ENCODE measurements around the gene PDE7B. TPM values are rescaled to one million over a fixed set of nuclear protein-coding genes. Genes with fewer than 3 reads are reported as not detected.
"Not testable (repeated sequence)": the region's sequence is repeated elsewhere in the genome, so short reads cannot be mapped to it uniquely, and the experiment has no call there.

PDE7B gene
- total RNA-seq, 1 experiment from 2014 or later = 7.1 TPM

DNA sequence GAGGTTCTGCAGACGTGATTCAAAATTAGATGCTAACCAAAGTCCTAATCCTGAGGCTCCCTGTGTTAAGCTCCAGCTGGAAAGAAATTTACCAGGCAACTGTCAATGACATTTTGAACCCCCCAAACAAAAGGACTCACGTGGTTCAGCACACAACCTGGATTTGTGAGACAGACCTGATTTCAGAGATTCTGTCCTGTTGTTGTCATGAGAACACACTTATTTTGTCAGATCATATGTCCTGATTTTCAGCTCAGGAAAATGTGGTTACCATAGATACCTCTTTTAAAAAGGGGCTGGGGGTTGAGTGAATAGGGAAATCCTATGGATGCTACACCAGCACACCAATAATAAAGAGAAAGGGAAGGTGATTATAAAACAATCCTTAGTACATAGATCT lies 337.0 kb downstream of the PDE7B start:
- DNase-seq (ENCODE audit: low read depth, low spot score) = no peak
- in situ Hi-C loops (cut with HindIII; ENCODE audit: low pct_unique_long_range_greater_than_20kb, low sequenced_read_pairs) = no loop called here

DNA sequence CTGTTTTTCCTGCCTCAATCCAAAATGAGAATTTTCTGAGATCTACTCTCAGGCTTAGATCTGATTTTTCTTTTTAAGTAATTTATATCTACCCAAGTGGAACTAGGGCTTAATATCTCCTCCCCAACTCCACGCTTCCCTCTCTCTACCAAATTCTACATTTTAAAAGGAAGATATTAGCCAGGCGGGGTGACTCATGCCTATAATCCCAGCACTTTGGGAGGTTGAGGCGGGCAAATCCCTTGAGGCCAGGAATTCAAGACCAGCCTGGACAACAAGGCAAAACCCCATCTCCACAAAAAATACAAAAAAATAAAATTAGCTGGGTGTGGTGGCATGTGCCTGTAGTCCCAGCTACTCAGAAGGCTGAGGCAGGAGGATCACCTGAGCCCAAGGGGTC lies 337.6 kb downstream of the PDE7B start:
- in situ Hi-C loops (cut with HindIII; ENCODE audit: low pct_unique_long_range_greater_than_20kb, low sequenced_read_pairs) = no loop called here
- DNase-seq (ENCODE audit: low read depth, low spot score) = no peak

DNA sequence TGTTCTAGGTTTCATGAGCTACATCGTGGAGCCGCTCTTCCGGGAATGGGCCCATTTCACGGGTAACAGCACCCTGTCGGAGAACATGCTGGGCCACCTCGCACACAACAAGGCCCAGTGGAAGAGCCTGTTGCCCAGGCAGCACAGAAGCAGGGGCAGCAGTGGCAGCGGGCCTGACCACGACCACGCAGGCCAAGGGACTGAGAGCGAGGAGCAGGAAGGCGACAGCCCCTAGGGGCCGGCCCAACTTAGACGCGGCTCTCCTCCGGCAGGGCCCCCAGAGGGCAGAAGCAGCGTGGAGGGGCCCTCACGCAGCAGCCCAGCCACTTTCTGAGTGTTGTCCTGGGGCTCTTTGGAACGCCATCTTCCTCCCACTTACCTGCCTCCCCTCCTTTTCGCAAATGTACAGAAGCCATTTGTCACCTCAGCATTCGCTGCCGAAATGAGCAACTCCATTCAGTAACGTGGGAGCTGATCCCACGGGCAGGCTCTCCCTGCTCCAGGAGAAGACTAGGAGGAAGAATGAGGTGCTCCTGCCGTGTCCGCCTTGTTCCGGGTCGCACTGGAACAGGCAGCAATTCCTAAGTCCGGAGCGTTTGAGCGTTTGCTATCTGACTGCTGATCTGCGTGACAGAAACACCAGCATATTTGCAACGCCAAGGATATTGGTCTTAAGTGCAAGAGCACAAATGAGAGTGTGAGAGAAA lies 340.3 kb downstream of the PDE7B start:
- in situ Hi-C loops (cut with HindIII; ENCODE audit: low pct_unique_long_range_greater_than_20kb, low sequenced_read_pairs) = no loop called here
- no peak for DNase-seq (ENCODE audit: low read depth, low spot score)

DNA sequence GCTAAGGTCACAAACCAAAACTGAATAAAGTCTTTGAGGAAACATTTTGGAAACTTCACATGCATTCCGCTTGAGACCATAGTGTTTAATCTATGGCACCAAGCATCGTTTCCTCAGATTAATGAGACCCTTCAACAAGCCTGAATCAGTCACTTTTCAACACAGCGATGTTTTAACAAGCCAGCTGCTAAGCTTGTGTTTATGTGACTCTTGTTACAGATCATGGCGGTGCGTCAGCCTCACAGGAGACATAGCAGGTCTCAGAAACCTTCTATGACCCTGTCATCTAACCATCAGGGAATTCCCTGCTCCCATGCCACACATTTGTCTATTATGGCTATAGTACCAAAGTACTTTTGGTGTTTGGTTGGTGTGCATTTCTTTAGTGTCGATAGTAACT lies 341.4 kb downstream of the PDE7B start:
- in situ Hi-C loops (cut with HindIII; ENCODE audit: low pct_unique_long_range_greater_than_20kb, low sequenced_read_pairs) = no loop called here

DNA sequence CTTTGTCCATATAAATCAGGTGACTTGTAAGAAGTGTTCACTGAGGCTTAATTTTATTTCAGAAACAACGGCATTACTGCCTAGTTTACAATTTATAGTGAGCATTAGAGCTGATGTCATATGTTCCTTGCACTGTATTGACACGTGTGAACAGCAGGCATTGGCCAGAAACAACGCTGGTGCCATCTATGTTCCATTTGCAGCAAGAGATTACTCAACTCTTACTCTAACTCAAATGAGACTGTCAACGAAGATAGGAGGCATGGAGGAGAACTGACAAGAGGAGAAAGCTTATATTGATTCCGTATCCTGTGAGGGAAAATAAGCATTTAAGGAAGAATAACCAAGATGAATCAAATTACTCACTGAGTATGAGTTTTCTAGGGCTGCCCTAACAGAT lies 350.2 kb downstream of the PDE7B start:
- DNase-seq (ENCODE audit: low read depth, low spot score) = peak; percentile 48
- in situ Hi-C loops (cut with HindIII; ENCODE audit: low pct_unique_long_range_greater_than_20kb, low sequenced_read_pairs) = no loop called here

More for the DNA sequence above, 341.4 kb downstream of the PDE7B start:
- no peak for DNase-seq (ENCODE audit: low read depth, low spot score)

DNA sequence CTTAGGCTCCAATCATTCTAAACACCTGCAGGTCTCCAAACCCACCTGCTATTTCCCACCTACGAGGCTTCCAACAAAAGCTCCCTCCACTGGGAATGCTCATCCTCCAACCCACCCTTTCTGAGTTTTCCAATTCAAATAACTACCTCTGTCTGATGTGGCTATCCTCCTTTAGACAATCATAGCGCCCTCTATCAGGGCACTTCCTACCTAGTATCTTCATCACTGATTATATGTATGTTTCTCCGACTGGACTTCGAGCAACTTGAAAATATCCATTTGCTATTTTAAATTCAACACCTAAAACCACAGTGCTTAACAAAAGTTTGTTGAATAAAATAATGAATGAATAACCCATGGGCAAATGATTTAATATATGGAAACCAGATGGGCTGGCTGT lies 357.3 kb downstream of the PDE7B start:
- in situ Hi-C loops (cut with HindIII; ENCODE audit: low pct_unique_long_range_greater_than_20kb, low sequenced_read_pairs) = no loop called here
- peak; percentile 34 for DNase-seq (ENCODE audit: low read depth, low spot score)

DNA sequence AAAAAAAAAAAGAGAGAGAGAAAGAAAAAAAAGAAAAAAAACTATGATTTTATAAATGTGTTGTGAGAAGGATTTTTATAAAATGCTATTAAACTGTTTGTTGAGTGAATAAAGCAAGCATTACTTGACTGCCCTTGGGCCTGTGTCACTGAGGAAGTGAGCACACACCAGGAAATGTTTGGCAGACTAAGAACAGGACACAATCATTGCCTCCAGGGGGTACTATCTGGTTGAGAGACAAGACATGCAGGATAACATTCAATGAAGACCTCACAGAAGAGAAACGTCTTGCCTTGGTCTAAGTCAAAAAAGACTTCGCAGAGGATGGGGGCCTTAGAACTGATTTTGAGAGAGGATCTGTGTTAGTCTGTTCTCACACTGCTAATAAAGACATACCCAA lies 358.0 kb downstream of the PDE7B start:
- in situ Hi-C loops (cut with HindIII; ENCODE audit: low pct_unique_long_range_greater_than_20kb, low sequenced_read_pairs) = no loop called here
- DNase-seq (ENCODE audit: low read depth, low spot score) = no peak

DNA sequence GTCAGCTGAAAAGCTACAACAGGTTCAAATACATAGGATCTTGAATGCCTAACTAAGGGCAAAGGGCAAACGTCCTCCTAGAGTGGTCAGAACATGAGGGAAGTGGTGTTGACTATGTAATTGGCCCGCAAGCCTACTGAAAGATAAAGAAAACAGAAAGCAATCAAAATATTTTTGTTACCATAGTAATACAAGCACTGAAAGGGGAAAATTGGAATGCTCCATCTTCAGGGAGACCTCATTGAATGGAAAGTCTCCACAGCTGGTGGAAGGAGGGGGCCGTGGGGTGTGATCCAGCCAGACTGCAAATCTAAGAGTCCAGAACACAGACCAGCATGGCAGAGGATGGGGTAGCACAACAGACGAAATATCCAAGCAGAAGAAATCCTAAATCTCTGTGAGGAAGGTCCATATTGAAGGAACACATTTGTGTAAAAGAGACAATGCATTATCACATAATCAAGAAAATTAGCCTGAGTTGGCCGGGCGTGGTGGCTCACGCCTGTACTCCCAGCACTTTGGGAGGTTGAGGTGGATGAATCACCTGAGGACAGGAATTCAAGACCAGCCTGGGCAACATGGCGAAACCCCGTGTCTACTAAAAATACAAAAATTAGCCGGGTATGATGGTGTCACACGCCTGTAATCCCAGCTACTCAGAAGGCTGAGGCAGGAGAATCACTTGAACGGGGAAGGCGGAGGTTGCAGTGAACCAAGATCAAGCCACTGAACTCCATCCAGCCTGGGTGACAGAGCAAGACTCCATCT lies 359.1 kb downstream of the PDE7B start:
- in situ Hi-C loops (cut with HindIII; ENCODE audit: low pct_unique_long_range_greater_than_20kb, low sequenced_read_pairs) = no loop called here
- DNase-seq (ENCODE audit: low read depth, low spot score) = no peak

DNA sequence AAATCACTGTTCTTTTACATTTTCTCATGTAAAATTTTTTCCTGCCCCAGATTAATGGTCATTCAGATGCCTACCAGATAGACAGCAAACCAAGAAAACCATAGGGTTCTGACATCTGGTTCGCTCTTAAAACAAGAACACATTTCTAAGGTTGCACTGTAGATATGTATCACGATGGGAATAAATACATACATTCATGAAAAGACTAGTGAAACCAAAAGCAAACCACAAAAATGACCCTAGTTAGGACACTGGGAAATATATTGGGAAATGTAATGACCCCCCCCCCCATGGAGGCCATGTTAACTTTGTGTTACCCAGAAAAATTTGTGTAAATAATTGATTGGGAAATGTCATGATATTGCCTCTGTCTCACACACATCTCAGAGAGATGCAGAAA lies 361.1 kb downstream of the PDE7B start:
- in situ Hi-C loops (cut with HindIII; ENCODE audit: low pct_unique_long_range_greater_than_20kb, low sequenced_read_pairs) = no loop called here
- no peak for DNase-seq (ENCODE audit: low read depth, low spot score)

DNA sequence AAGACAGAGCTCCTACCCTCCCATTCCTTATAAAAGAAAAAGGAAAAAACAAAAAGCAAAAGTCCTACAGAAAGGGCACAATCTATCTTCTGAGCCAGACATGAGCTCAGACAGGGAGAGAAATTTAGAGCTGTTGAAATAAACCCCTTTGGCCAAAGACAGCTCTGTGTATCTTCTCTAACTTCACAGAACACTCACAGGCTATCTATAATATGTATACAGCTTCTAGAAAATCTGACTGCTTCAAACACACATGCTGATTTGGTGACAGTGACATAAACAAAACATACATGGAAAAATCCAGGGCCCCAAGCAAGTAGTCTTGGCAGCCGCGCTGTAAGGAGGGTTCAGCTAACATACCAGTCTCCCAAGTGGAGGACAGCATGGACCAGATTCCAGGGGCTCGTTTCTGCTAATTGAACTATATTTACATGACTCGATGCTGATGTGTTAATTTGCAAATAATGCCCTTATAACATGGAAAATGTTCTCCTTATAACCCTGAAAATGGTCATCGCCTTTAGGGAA lies 361.6 kb downstream of the PDE7B start:
- in situ Hi-C loops (cut with HindIII; ENCODE audit: low pct_unique_long_range_greater_than_20kb, low sequenced_read_pairs) = no loop called here
- DNase-seq (ENCODE audit: low read depth, low spot score) = no peak

DNA sequence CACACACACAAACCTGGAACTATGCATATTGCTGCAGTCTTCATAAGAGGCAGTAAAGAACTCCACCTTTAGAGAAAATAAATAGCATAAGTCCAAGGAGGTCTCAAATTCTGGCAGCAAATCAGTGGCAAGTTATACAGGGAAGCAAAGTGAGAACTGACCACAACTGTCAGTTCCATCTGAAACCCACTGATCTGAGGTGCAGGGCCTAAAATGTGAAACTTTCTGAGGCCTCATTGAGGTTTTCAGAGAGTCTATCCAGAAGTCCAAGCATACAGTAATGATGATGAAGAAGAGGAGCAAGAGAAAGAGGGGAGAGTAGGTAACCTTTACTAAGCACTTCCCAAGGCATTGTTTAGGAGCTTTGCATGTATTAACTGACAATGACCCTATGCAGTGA lies 362.4 kb downstream of the PDE7B start:
- DNase-seq (ENCODE audit: low read depth, low spot score) = no peak
- in situ Hi-C loops (cut with HindIII; ENCODE audit: low pct_unique_long_range_greater_than_20kb, low sequenced_read_pairs) = no loop called here

DNA sequence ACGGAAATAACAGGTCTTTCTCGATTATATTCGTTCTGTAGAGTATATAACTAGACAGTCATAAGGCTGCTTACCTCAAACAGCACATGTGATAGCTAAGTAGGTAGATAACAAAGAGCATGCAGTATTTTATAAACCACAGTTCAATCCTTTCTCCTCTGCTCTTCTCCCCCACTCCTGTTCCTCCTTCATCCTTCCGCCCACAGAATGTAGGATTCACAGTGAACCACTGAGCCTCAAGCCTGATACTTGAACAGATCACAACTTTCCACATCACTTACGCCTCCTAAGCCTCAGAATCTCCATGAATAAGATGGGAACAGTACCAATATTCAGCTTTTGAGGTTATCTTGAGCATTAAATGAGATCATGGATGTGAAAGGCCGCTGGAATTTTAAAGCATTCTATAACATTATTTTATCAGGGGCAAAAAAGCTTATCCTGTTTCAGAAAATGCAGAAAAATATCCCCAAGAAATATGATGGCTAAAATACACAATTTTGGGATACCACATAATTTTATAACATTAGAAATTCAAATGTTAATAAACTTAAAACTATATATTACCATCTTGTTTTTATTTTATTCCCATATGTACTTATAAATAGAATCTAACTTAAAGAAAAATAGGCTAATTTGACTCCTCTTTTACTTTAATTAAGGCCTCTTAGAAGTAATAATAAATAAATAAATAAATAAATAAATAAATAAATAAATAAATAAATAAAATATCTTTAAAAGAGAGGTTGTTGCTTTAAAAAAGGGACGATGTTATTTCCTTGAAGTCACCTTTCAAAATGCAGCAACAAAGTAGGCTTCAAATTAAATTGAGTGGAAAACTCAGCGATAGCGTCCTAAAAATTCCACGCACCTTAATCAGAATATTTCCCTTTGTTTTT lies 365.3 kb downstream of the PDE7B start:
- DNase-seq (ENCODE audit: low read depth, low spot score) = no peak
- in situ Hi-C loops (cut with HindIII; ENCODE audit: low pct_unique_long_range_greater_than_20kb, low sequenced_read_pairs) = no loop called here

DNA sequence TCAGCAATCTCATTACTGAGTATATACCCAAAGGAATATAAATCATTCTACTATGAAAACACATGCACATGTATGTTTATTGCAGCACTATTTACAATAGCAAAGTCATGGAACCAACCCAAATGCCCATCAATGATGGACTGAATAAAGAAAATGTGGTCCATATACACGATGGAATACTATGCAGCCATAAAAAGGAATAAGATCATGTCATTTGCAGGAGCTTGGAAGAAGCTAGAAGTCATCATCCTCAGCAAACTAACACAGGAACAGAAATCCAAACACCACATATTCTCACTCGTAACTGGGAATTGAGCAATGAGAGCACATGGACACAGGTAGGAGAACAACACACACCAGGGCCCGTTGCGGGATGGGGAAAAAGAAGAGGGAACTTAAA lies 373.5 kb downstream of the PDE7B start:
- DNase-seq (ENCODE audit: low read depth, low spot score); in situ Hi-C loops (cut with HindIII; ENCODE audit: low pct_unique_long_range_greater_than_20kb, low sequenced_read_pairs): not testable (repeated sequence)

DNA sequence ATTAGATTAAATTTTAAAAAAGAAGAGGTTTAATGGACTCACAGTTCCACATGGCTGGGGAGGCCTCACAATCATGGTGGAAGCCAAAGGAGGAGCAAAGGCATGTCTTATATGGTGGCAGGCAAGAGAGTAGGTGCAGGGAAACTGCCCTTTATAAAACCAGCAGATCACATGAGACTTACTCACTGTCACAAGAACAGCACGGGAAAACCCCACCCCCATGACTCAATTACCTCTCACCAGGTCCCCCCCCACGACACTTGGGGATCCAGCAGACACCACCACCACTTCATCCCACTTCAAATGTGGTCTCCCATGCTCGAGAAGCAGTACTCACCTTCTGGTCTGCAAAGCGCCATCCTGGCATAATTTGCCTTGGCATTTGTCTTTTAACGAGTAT lies 374.0 kb downstream of the PDE7B start:
- in situ Hi-C loops (cut with HindIII; ENCODE audit: low pct_unique_long_range_greater_than_20kb, low sequenced_read_pairs) = no loop called here
- DNase-seq (ENCODE audit: low read depth, low spot score) = peak; percentile 32

DNA sequence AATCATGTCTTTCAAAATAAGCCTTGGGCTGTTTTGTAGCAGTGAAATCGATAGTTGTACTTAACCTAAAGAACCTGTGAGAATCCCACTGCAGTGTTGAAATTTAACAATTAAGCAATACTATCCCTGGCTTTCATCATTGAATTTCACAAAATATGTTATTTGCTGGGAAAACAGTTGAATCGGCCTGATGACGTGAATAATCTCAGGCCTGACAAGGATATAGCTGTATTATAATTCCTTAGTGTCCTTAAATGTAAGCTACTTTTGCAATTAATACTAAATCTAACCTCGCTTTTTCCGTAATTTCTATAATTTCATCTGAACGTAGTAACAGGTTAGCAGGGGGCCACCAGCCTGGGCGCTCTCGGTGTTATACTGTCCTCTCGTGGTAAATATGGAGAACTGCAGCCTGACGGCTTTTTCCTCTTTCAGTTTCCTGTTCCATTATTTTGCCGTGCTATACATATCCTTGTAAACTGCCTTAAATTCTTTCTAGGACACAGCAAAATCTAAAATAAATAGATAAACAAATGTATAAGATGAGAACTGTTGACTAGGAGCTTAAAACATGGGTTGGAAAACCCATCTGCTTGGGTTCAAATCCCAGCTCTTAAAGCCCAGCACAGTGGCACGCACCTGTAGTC lies 374.6 kb downstream of the PDE7B start:
- DNase-seq (ENCODE audit: low read depth, low spot score) = peak; percentile 64
- in situ Hi-C loops (cut with HindIII; ENCODE audit: low pct_unique_long_range_greater_than_20kb, low sequenced_read_pairs) = no loop called here

DNA sequence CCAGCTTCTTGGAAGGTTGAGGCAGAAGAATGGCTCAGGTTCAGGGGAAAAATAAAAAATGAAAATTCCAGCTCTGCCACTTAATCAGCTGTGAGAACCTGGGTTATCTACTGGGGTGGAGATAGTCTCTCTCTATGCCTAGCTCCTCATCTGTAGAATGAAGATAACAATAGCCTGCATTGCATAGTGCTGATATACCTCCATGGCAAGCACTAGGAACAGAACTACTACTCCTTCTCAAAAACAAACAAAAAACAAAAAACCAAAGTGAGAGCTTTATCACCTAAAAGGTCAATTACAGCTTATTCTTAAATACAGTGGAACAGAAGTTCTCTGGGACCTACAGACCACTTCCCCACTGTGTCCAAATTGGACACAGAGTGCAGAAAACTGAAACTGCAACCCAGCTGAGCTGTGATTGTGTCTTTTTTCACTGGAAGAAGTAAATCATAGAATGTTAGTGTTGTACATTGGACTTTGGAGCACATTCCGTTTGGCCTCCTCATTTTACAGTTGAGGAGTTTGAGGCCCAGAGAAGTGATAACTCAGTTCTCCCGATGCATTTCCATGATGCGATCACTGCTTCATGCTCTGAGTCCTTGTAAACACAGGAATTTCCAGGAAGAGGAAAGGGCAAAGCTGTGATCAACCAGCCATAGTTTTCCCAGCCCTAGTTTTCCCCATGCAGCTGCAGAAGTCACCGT lies 375.3 kb downstream of the PDE7B start:
- DNase-seq (ENCODE audit: low read depth, low spot score) = no peak
- in situ Hi-C loops (cut with HindIII; ENCODE audit: low pct_unique_long_range_greater_than_20kb, low sequenced_read_pairs) = no loop called here

DNA sequence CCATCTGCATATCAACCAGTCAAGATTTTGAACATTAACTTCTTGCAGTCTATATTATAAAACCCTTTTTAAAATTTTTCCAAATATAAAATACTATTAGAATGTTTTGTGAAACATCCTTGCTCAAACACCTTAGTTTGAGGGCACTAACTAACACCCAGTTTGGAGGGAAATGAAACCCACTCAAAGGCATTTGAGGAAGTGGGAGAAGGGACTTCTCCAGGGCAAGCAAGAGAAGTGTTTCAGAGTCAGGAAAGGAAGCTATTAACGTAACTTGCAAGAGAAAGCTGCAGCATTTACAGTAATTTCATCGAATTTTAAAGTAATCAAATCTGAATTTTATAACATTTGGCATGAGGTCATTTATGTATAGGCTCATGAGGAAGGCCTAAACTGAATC lies 377.3 kb downstream of the PDE7B start:
- no peak for DNase-seq (ENCODE audit: low read depth, low spot score)
- in situ Hi-C loops (cut with HindIII; ENCODE audit: low pct_unique_long_range_greater_than_20kb, low sequenced_read_pairs) = no loop called here
